Large intestine (tissue), 12 donors: ENCODE data around the gene PPEF1. TPM values are rescaled to one million over a fixed set of nuclear protein-coding genes. Genes with fewer than 3 reads are reported as not detected.
A peak's percentile ranks its signal among the peaks of the same experiment; 100 is the strongest.

ENCODE experiments used
- DNase-seq, 2 donors: peaks; one replicate each; pipeline versions ENCODE4 v3.0.0 to v3.0.0-alpha.2; 2013
- H3K27ac ChIP-seq: one replicate; pipeline ENCODE4 v1.5.1; 2013; ENCODE audit warnings: low read length
- H3K27me3 ChIP-seq: 2 replicates; pipeline ENCODE4 v1.6.1; 2013; ENCODE audit warnings: low read length; ENCODE audit not compliant: control insufficient read depth, insufficient read depth
- H3K36me3 ChIP-seq: 2 replicates; pipeline ENCODE4 v1.6.1; 2013; ENCODE audit warnings: low read length; ENCODE audit not compliant: control insufficient read depth, insufficient read depth
- H3K4me1 ChIP-seq: one replicate; pipeline ENCODE4 v1.6.1; 2013; ENCODE audit warnings: low read length; ENCODE audit not compliant: control insufficient read depth, insufficient read depth
- H3K4me3 ChIP-seq: one replicate; pipeline ENCODE4 v1.5.1; 2013; ENCODE audit warnings: low read length
- H3K9me3 ChIP-seq: one replicate; pipeline ENCODE4 v1.6.1; 2013; ENCODE audit warnings: mild to moderate bottlenecking, low read depth, low read length, moderate library complexity; ENCODE audit not compliant: control insufficient read depth
- WGBS: methylation state at CpG from one replicate; pipeline ENCODE4 v1.1.5; 2013; ENCODE audit warnings: low lambda C conversion rate; ENCODE audit not compliant: insufficient coverage; 5-methylcytosine and 5-hydroxymethylcytosine counted together
- long read RNA-seq, 11 donors: transcript quantifications; one replicate each; lab custom pipeline, GENCODE V29; 2026
- polyA plus RNA-seq: library from polyadenylated mRNA; unstranded; fragments of 120-200 nt; gene quantifications from one replicate; pipeline ENCODE4 v1.2.1, GENCODE V29; 2013

PPEF1 gene
- polyA plus RNA-seq = 1.7 TPM
- long read RNA-seq, donor 1 = 0 reads
- long read RNA-seq, donor 2 = 0 reads
- long read RNA-seq, donor 3 = 0 reads
- long read RNA-seq, donor 4 = 0 reads
- long read RNA-seq, donor 5 = 0 reads
- long read RNA-seq, donor 6 = 0 reads
- long read RNA-seq, donor 7 = 0 reads
- long read RNA-seq, donor 8 = 0 reads
- long read RNA-seq, donor 9 = 0 reads
- long read RNA-seq, donor 10 = 0 reads
- long read RNA-seq, donor 11 = 0 reads

DNA sequence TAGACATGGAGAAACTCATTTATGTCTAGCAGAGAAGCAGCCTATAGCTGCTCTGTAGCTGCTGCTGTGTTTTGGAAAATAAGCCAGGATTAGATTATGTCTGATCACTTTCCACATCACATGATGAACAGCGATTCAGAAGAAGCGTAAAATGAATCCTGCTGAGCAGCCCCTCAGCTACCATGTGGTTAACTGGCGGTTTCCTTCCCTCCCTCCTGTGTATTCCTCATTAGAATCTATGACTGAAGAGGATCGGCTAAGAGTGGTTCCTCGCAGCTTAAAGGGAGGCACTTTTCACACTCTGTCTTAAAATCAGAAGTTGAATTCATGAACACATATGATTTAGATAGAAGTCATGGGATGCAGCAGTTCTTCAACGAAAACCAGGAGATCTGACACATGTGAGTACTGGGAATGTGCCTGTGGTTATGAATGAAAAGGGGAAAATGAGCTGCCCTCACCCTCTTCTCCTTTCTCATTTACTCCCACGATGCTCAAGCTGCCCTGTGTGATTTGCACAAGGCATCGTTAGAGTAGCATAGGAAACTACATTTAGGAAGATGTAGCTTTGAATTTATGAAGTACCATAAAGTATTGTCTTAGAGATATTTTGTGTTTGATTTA is at the start of gene PPEF1:
TSS of gene PPEF1 (plus strand) at position 220 of the 624 bp plus-strand sequence. CDS start at position 356, 136 bp downstream.
- Histone ChIP-seq H3K27ac (no peak within 1 kb of the TSS), H3K4me3 (no peak within 1 kb of the TSS), H3K36me3 (no peaks in the 10 kb centered on the region), H3K4me1 (no peaks in the 10 kb centered on the region), H3K27me3 (no peaks in the 10 kb centered on the region), H3K9me3 (no peaks in the 10 kb centered on the region)
- DNase-seq = no peak
- WGBS = no CpG with 5 or more reads among the region's 8 CpGs

- Histone ChIP-seq H3K36me3 (no peaks in the 10 kb centered on the region), H3K9me3 (no peaks in the 10 kb centered on the region), H3K4me1 (no peaks in the 10 kb centered on the region), H3K27me3 (no peaks in the 10 kb centered on the region), H3K4me3 (no peak overlapping the region), H3K27ac (no peak overlapping the region)
- no CpG with 5 or more reads among the region's 12 CpGs for WGBS
- DNase-seq = no peak
These were observed 46.2 kb upstream of the PPEF1 start for GRCh38 chrX:18661273-18661672.

- DNase-seq = no peak
- Histone ChIP-seq H3K9me3 (no peaks in the 10 kb centered on the region), H3K27ac (no peak overlapping the region), H3K4me1 (peaks cover 2% of the 10 kb centered on the region), H3K4me3 (no peak overlapping the region), H3K27me3 (no peaks in the 10 kb centered on the region), H3K36me3 (no peaks in the 10 kb centered on the region)
- no CpG with 5 or more reads among the region's 8 CpGs for WGBS
These were observed 42.5 kb upstream of the PPEF1 start for GRCh38 chrX:18664947-18665346.

GRCh38 chrX:18666614-18667013 is 40.8 kb upstream of the PPEF1 start:
- H3K9me3 ChIP-seq = no peaks in the 10 kb centered on the region
- DNase-seq = no peak
- H3K27me3 ChIP-seq = no peaks in the 10 kb centered on the region
- H3K4me3 ChIP-seq = no peak overlapping the region
- H3K27ac ChIP-seq = no peak overlapping the region
- H3K4me1 ChIP-seq = peaks cover 2% of the 10 kb centered on the region
- no CpG with 5 or more reads among the region's 15 CpGs for whole genome bisulfite sequencing
- no peaks in the 10 kb centered on the region for H3K36me3 ChIP-seq

DNA sequence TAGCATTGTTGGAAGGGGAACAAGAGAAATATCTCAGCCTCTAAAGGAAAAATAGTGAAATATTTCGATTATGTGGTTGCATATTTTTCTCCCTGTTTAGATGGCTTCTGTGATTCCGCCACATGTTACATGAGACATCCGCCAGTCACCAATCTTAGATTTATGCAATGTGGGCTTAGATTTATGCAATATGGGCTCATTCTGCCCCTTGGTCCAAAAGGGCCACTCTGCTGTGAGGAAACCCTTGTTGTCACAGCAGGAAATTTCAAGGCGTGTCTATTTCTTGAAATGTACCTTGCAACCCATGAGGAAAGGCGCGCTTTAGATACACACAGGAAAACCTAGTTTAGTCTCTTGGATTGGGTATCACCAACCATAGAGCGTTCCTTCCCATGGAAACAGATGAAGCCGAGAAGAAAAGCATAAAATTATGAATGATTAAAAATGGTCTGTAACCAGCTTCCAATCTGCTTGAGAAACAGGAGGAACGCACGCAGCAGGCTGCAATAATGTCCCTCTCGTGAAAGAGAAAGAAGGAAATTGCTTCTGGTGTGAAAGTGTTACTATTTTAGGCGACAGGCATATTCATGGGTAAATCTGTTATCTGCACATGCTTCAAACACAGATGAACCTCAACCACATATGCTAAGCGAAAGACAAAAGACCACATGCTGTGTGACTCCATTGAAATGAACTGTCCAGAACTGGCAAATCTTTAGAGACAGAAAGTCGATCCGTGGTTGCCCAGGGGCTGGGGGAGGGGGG is 39.2 kb upstream of the PPEF1 start:
- WGBS = 83% methylated on average over 1 of the region's 15 CpGs
- Histone ChIP-seq H3K27ac (peak overlapping the region; percentile 33), H3K27me3 (no peaks in the 10 kb centered on the region), H3K9me3 (no peaks in the 10 kb centered on the region), H3K4me3 (no peak overlapping the region), H3K4me1 (peaks cover 2% of the 10 kb centered on the region), H3K36me3 (no peaks in the 10 kb centered on the region)
- peak; percentile 54 to 69 for DNase-seq

DNA sequence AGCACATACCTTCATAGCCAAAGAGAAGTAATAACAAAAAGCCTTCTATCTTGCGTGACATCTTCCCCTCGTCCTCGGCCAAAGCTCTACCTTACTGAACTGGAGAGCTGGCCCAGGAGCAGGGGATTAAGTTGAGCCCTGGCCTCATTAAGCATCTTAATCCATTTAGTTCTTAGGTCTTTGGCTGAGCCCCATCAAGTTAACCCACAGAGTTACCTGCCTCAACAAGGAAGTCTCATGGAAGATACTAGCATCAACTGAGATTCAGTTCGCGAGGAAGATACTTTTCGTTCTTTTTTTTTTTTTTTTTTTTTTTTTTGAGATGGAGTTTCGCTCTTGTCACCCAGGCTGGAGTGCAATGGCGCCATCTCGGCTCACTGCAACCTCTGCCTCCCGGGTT is 35.4 kb upstream of the PPEF1 start, which contains the start of gene RS1:
TSS of gene RS1 (minus strand) at position 101 of the 400 bp plus-strand sequence. CDS start at position 61, 40 bp downstream.
- no peak within 1 kb of the TSS for H3K4me3 ChIP-seq
- H3K27me3 ChIP-seq = no peaks in the 10 kb centered on the region
- no CpG with 5 or more reads among the region's 10 CpGs for WGBS
- peaks cover 2% of the 10 kb centered on the region for H3K4me1 ChIP-seq
- H3K27ac ChIP-seq = no peak within 1 kb of the TSS
- H3K9me3 ChIP-seq = no peaks in the 10 kb centered on the region
- no peak for DNase-seq
- no peaks in the 10 kb centered on the region for H3K36me3 ChIP-seq

GRCh38 chrX:18674417-18674787 is 33.0 kb upstream of the PPEF1 start:
- Histone ChIP-seq H3K4me3 (peak overlapping the region; percentile 79), H3K36me3 (no peaks in the 10 kb centered on the region), H3K27me3 (no peaks in the 10 kb centered on the region), H3K4me1 (peaks cover 2% of the 10 kb centered on the region), H3K27ac (peak overlapping the region; percentile 13), H3K9me3 (no peaks in the 10 kb centered on the region)
- DNase-seq = peak in 1 of 2 donors; percentile 57
- WGBS = no CpG with 5 or more reads among the region's 19 CpGs

GRCh38 chrX:18674788-18675735 is 32.4 kb upstream of the PPEF1 start:
- Histone ChIP-seq H3K4me3 (peak overlapping the region; percentile 79), H3K27ac (peak overlapping the region; percentile 62), H3K36me3 (no peaks in the 10 kb centered on the region), H3K4me1 (no peaks in the 10 kb centered on the region), H3K9me3 (no peaks in the 10 kb centered on the region), H3K27me3 (no peaks in the 10 kb centered on the region)
- WGBS = no CpG with 5 or more reads among the region's 74 CpGs
- DNase-seq = peak; percentile 61 to 78

- no peaks in the 10 kb centered on the region for H3K4me1 ChIP-seq
- WGBS = no CpG with 5 or more reads among the region's 10 CpGs
- H3K4me3 ChIP-seq = no peak overlapping the region
- no peak overlapping the region for H3K27ac ChIP-seq
- no peaks in the 10 kb centered on the region for H3K9me3 ChIP-seq
- H3K36me3 ChIP-seq = no peaks in the 10 kb centered on the region
- H3K27me3 ChIP-seq = no peaks in the 10 kb centered on the region
- DNase-seq = no peak
These were observed 31.4 kb upstream of the PPEF1 start for GRCh38 chrX:18676050-18676449.

DNA sequence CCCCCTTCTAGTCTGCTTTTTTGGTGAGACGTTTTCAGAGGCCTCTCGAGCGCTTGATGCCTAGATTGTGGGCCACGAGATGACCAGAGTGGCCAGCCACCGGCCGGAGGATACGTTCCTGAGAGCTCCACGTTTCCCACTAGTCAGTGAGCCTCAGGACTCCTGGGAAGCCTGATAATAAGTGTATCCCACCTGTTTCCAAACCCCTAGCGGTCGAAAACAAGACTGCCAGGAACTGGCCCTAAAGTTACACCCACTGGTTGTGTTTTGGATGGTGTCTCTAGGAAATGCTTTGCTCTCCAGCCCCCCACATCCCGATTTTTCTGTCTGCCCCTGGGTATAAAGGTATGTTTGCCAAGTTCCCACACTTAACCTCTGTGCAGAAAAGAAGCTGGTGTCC is 31.0 kb upstream of the PPEF1 start:
- H3K27ac ChIP-seq = no peak overlapping the region
- H3K4me3 ChIP-seq = no peak overlapping the region
- DNase-seq = peak in 1 of 2 donors; percentile 13
- H3K27me3 ChIP-seq = no peaks in the 10 kb centered on the region
- H3K36me3 ChIP-seq = no peaks in the 10 kb centered on the region
- no CpG with 5 or more reads among the region's 11 CpGs for WGBS
- no peaks in the 10 kb centered on the region for H3K4me1 ChIP-seq
- H3K9me3 ChIP-seq = no peaks in the 10 kb centered on the region
